Measurements from ENCODE around the gene SARS1.

Gene SARS1

DNA sequence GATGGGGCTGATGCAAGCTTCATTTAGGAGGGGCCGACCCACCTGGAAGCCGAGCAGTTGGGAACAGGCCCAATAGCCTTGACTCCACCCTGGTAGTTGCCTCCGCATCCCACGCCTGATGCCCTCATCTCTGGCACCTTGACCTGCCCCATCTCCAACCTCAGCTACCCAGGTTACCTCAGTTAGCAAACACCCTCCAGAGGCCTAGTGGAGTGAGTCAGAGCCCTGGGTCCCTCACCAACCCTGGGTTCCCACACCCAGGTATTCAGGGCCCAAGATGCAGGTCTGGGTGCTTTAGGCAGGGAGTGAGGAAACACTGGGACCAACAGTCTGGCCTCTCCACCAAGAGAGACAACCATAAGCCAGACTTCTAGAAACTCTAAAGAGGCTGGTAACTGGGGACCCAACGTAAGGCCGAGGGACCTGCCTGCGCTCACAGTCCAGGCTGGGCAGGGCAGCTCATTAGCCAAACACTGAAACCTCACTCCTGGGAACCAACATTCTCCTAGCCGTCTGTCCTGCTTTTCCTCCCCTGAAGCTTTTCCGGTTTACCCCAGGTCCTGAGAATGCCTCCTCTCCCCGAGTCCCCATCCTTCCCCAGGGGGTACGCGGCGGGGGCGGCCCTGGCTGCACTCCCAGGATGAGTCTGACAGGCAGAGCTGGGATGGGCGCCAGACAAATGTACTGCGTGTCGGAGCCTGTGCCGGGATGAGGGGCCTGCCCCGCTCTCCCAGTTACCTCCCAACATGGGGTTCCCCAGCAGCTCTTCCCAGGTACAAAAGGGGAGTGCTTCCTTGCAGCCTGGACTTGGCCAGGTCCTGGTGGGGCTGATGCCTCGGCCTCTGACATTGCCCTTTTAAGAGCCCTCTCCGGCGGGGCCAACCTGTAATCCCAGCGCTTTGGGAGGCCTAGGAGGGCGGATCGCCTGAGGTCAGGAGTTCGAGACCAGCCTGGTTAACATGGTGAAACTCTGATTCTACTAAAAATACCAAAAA lies 26.7 kb downstream of the SARS1 start:
- TF ChIP-seq EGR1 (IDR thresholded peaks at IDR 0.05): no peak
- no peak for TF ChIP-seq CREB1 (IDR thresholded peaks at IDR 0.05; ENCODE audit: low read depth)
- TF ChIP-seq TCF12 (IDR thresholded peaks at IDR 0.05; ENCODE audit: low read depth): no peak
- TF ChIP-seq MAX (IDR thresholded peaks at IDR 0.05): no peak
- TF ChIP-seq ZBTB7A (IDR thresholded peaks at IDR 0.05; ENCODE audit: low read depth): no peak
- no peak for TF ChIP-seq TEAD4 (IDR thresholded peaks at IDR 0.05)
- no peak for TF ChIP-seq FOXM1 (IDR thresholded peaks at IDR 0.05; ENCODE audit: borderline replicate concordance, low read depth)
- no peak for TF ChIP-seq CEBPB (IDR thresholded peaks at IDR 0.05)
- TF ChIP-seq REST (IDR thresholded peaks at IDR 0.05; ENCODE audit: low read depth): no peak
- no peak for TF ChIP-seq YY1 (IDR thresholded peaks at IDR 0.05; ENCODE audit: low read depth)
- no peak for TF ChIP-seq NFIC (IDR thresholded peaks at IDR 0.05)
- no peak for TF ChIP-seq EP300 (IDR thresholded peaks at IDR 0.05; ENCODE audit: borderline replicate concordance)
- TF ChIP-seq TAF1 (IDR thresholded peaks at IDR 0.05; ENCODE audit: low read depth): no peak
- no peak for TF ChIP-seq USF1 (IDR thresholded peaks at IDR 0.05)

GRCh38 chr1:109241344-109241743 lies 27.6 kb downstream of the SARS1 start:
- TF ChIP-seq CREB1 (IDR thresholded peaks at IDR 0.05; ENCODE audit: low read depth) (no peak), TEAD4 (IDR thresholded peaks at IDR 0.05) (no peak), RAD21 (IDR thresholded peaks at IDR 0.05; ENCODE audit: low read depth) (no peak), EP300 (IDR thresholded peaks at IDR 0.05; ENCODE audit: borderline replicate concordance) (no peak), TAF1 (IDR thresholded peaks at IDR 0.05; ENCODE audit: low read depth) (no peak), REST (IDR thresholded peaks at IDR 0.05; ENCODE audit: low read depth) (no peak), ZBTB7A (IDR thresholded peaks at IDR 0.05; ENCODE audit: low read depth) (no peak), FOXM1 (IDR thresholded peaks at IDR 0.05; ENCODE audit: borderline replicate concordance, low read depth) (no peak), TCF12 (IDR thresholded peaks at IDR 0.05; ENCODE audit: low read depth) (no peak), YY1 (IDR thresholded peaks at IDR 0.05; ENCODE audit: low read depth) (no peak), USF1 (IDR thresholded peaks at IDR 0.05) (no peak), MAX (IDR thresholded peaks at IDR 0.05) (no peak)

DNA sequence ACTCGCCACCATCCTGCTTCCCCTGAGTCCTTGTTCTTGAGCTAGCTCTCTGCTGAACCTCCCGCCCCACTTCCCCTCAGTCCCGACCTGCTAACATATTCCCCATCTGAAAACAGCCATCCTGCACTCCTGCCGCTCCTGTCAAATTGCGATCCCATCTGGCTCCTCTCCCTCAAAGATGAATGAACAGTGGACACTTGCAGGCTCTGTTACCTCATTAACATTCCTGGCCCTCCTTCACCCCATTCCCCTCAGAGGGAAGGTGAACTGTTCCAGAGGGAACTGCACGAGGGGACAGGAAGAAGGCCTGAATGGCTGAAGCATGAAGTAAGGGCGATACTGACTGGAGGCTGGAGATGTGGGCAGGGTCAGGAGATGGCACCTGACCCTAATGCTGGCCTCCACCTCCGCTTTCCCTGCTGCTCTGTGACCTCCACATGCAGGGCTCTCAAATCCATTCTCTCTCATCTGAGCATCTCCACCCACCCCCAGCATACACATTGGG lies 28.2 kb downstream of the SARS1 start:
- TF ChIP-seq EGR1 (IDR thresholded peaks at IDR 0.05): no peak
- TF ChIP-seq MAX (IDR thresholded peaks at IDR 0.05): no peak
- no peak for TF ChIP-seq REST (IDR thresholded peaks at IDR 0.05; ENCODE audit: low read depth)
- TF ChIP-seq TAF1 (IDR thresholded peaks at IDR 0.05; ENCODE audit: low read depth): no peak
- no peak for TF ChIP-seq CEBPB (IDR thresholded peaks at IDR 0.05)
- no peak for TF ChIP-seq CREB1 (IDR thresholded peaks at IDR 0.05; ENCODE audit: low read depth)
- no peak for TF ChIP-seq ZBTB7A (IDR thresholded peaks at IDR 0.05; ENCODE audit: low read depth)
- TF ChIP-seq TCF12 (IDR thresholded peaks at IDR 0.05; ENCODE audit: low read depth): no peak
- no peak for TF ChIP-seq USF1 (IDR thresholded peaks at IDR 0.05)

All from Ishikawa (cell line).